Esophagus muscularis mucosa (tissue), 4 donors: ENCODE data around the gene SNX27.

ENCODE experiments used
- EP300 ChIP-seq: sonication (generic); formaldehyde crosslinking; IDR thresholded peaks from one replicate; pipeline ENCODE4 v1.6.1; 2017; ENCODE audit warnings: antibody characterized with exemption
- POLR2A ChIP-seq: fragments of 450-650 bp; IDR thresholded peaks from one replicate; pipeline ENCODE4 v1.6.1; 2017; ENCODE audit warnings: antibody characterized with exemption, moderate library complexity, mild to moderate bottlenecking, low read depth
- POLR2AphosphoS5 ChIP-seq, 2 donors: sonication (generic); formaldehyde crosslinking; IDR thresholded peaks; one replicate each; pipeline ENCODE4 v1.6.1; 2017; ENCODE audit warnings: antibody characterized with exemption in 2 of 2
- TF ChIP-seq, protein P1 (sequence below), 3 experiments: fragments of 200-600 bp in 2 of 3; fragments of 450-650 bp in 1 of 3; sonication (generic) in 2 of 3; IDR thresholded peaks; one replicate each; pipeline ENCODE4 v1.5.1; 2017 to 2019; ENCODE audit warnings: antibody characterized with exemption in 3 of 3, mild to moderate bottlenecking in 2 of 3, moderate library complexity in 1 of 3

DNA sequence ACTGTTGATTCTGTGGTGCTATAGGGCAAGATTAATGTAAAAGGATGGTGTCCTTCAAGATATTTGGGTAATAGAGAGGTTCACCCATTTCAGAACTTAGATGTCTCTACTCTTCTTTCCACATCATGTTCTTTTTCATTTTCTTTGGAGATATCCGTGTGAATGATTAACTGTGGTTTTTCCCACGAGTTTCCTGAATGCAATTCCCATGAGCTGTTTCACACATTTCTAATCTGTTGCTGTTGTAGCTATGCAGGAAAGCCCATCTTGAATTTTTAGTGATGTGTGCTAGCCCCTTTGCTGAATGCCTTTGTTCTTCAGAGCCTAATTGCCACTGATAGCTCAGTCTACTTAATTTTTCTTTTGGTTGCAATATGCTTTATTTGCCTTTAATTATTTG lies 27.6 kb downstream of the SNX27 start:
- TF ChIP-seq, protein P1, sequence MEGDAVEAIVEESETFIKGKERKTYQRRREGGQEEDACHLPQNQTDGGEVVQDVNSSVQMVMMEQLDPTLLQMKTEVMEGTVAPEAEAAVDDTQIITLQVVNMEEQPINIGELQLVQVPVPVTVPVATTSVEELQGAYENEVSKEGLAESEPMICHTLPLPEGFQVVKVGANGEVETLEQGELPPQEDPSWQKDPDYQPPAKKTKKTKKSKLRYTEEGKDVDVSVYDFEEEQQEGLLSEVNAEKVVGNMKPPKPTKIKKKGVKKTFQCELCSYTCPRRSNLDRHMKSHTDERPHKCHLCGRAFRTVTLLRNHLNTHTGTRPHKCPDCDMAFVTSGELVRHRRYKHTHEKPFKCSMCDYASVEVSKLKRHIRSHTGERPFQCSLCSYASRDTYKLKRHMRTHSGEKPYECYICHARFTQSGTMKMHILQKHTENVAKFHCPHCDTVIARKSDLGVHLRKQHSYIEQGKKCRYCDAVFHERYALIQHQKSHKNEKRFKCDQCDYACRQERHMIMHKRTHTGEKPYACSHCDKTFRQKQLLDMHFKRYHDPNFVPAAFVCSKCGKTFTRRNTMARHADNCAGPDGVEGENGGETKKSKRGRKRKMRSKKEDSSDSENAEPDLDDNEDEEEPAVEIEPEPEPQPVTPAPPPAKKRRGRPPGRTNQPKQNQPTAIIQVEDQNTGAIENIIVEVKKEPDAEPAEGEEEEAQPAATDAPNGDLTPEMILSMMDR (IDR thresholded peaks at IDR 0.05), result no peak
- TF ChIP-seq POLR2A (no peak), POLR2AphosphoS5 (IDR thresholded peaks at IDR 0.05) (no peak), EP300 (no peak)
